SK-N-SH (cell line): Measurements from ENCODE around the gene MYL12B. TPM values are rescaled to one million over a fixed set of nuclear protein-coding genes. Genes with fewer than 3 reads are reported as not detected.

Experiments used
- CTCF ChIA-PET: fragments of 300-600, 350-600 bp; formaldehyde crosslinking; extraction: SDS; loops from one replicate; lab custom pipeline; 2021; lab: Yijun Ruan, JAX
- POLR2A ChIA-PET: fragments of 350-600 bp; sonication (Branson Sonifier 250); formaldehyde crosslinking; extraction: SDS; loops from one replicate; lab custom pipeline; 2020; ENCODE audit warnings: antibody characterized with exemption, inconsistent platforms; lab: Yijun Ruan, JAX
- DNase-seq: peaks from one replicate; pipeline ENCODE4 v3.0.0; 2012
- H2AFZ ChIP-seq: fragments of 200-600 bp; sonication (generic); 2 replicates; pipeline ENCODE4 v1.8.1; 2016; ENCODE audit warnings: antibody characterized with exemption, mild to moderate bottlenecking, low read depth
- H3F3A ChIP-seq: fragments of 200-600 bp; sonication (generic); replicated peaks from 2 replicates; pipeline ENCODE3; 2016; ENCODE audit warnings: antibody characterized with exemption, mild to moderate bottlenecking; ENCODE audit not compliant: insufficient read depth
- H3K27ac ChIP-seq, 2 experiments: fragments of 200-500 bp in 1 of 2; fragments of 200-600 bp in 1 of 2; sonication (Bioruptor generic) in 1 of 2; sonication (generic), shearing (Covaris generic) in 1 of 2; 2 replicates each; pipeline versions ENCODE4 v1.5.1 to v1.6.1; 2014 to 2016; ENCODE audit warnings: low read depth in 2 of 2, inconsistent platforms in 1 of 2, low read length in 1 of 2, mild to moderate bottlenecking in 1 of 2, mixed read lengths in 1 of 2
- H3K27me3 ChIP-seq: fragments of 200-600 bp; sonication (generic), shearing (Covaris generic); 2 replicates; pipeline ENCODE4 v1.6.1; 2016; ENCODE audit warnings: mixed run types; ENCODE audit not compliant: insufficient read depth
- H3K36me3 ChIP-seq, 2 experiments: fragments of 200-500 bp in 1 of 2; fragments of 200-600 bp in 1 of 2; sonication (Bioruptor generic) in 1 of 2; sonication (generic) in 1 of 2; replicated peaks in 1 of 2; 2 replicates each; pipeline versions ENCODE3 to v1.5.1; 2014 to 2016; ENCODE audit warnings: low read length in 1 of 2, mild to moderate bottlenecking in 1 of 2; ENCODE audit not compliant: insufficient read depth in 2 of 2, control insufficient read depth in 1 of 2
- H3K4me1 ChIP-seq, 2 experiments: fragments of 200-500 bp in 1 of 2; fragments of 200-600 bp in 1 of 2; sonication (Bioruptor generic) in 1 of 2; sonication (generic), shearing (Covaris generic) in 1 of 2; 2 replicates each; pipeline versions ENCODE4 v1.5.1 to v1.6.1; 2014 to 2016; ENCODE audit warnings: low read depth in 1 of 2, low read length in 1 of 2, mixed run types in 1 of 2; ENCODE audit not compliant: insufficient read depth in 2 of 2, control insufficient read depth in 1 of 2
- H3K4me2 ChIP-seq: fragments of 200-600 bp; sonication (generic), shearing (Covaris generic); 2 replicates; pipeline ENCODE4 v1.6.1; 2017; ENCODE audit warnings: mixed run types
- H3K4me3 ChIP-seq, 2 experiments: fragments of 200-500 bp in 1 of 2; fragments of 200-600 bp in 1 of 2; sonication (Bioruptor generic) in 1 of 2; sonication (generic), shearing (Covaris generic) in 1 of 2; 2 replicates each; pipeline versions ENCODE4 v1.5.1 to v1.8.1; 2014 to 2016; ENCODE audit warnings: low read depth in 2 of 2, inconsistent platforms in 1 of 2, low read length in 1 of 2, mild to moderate bottlenecking in 1 of 2, mixed read lengths in 1 of 2, moderate library complexity in 1 of 2
- H3K79me2 ChIP-seq: fragments of 200-600 bp; sonication (generic); 2 replicates; pipeline ENCODE4 v1.8.1; 2017; ENCODE audit warnings: mild to moderate bottlenecking; ENCODE audit not compliant: insufficient read depth
- H3K9ac ChIP-seq: fragments of 200-600 bp; sonication (generic); 2 replicates; pipeline ENCODE4 v1.6.1; 2017; ENCODE audit warnings: mixed run types
- H3K9me2 ChIP-seq: fragments of 200-600 bp; sonication (generic); 2 replicates; pipeline ENCODE4 v1.6.1; 2017; ENCODE audit warnings: mixed run types
- H3K9me3 ChIP-seq: fragments of 200-600 bp; sonication (generic); 2 replicates; pipeline ENCODE4 v1.6.1; 2017; ENCODE audit warnings: mixed run types, mild to moderate bottlenecking, moderate library complexity
- H4K20me1 ChIP-seq: fragments of 200-600 bp; sonication (generic); 2 replicates; pipeline ENCODE4 v1.6.1; 2017; ENCODE audit warnings: mild to moderate bottlenecking, mixed run types; ENCODE audit not compliant: insufficient read depth
- ELF1 ChIP-seq: IDR thresholded peaks from 2 replicates; pipeline ENCODE4 v1.4.0; 2012
- FOXM1 ChIP-seq: IDR thresholded peaks from 2 replicates; pipeline ENCODE4 v1.4.0; 2012; ENCODE audit warnings: low read depth, mild to moderate bottlenecking
- GABPA ChIP-seq: IDR thresholded peaks from 2 replicates; pipeline ENCODE4 v1.4.0; 2012; ENCODE audit warnings: low read depth, mild to moderate bottlenecking
- GATA2 ChIP-seq: sonication (generic); formaldehyde crosslinking; IDR thresholded peaks from 2 replicates; pipeline ENCODE4 v1.5.0; 2020; ENCODE audit warnings: mild to moderate bottlenecking, missing genetic modification reagents
- JUND ChIP-seq: IDR thresholded peaks from 2 replicates; pipeline ENCODE4 v1.4.0; 2012
- MEF2A ChIP-seq: IDR thresholded peaks from 2 replicates; pipeline ENCODE4 v1.4.0; 2012; ENCODE audit warnings: low read depth, borderline replicate concordance
- MXI1 ChIP-seq: IDR thresholded peaks from 2 replicates; pipeline ENCODE4 v1.6.1; 2012; ENCODE audit warnings: mild to moderate bottlenecking, low read depth, low read length, improper control_type of control experiment
- NFIC ChIP-seq: IDR thresholded peaks from 2 replicates; pipeline ENCODE4 v1.4.0; 2012; ENCODE audit warnings: borderline replicate concordance
- NRF1 ChIP-seq: IDR thresholded peaks from 2 replicates; pipeline ENCODE4 v1.6.1; 2012; ENCODE audit warnings: low read depth, mild to moderate bottlenecking, low read length
- RCOR1 ChIP-seq: fragments of 150-350 bp; IDR thresholded peaks from 2 replicates; pipeline ENCODE4 v1.6.1; 2017; ENCODE audit warnings: antibody characterized with exemption, low read length
- RFX5 ChIP-seq: IDR thresholded peaks from 2 replicates; pipeline ENCODE4 v1.6.1; 2012; ENCODE audit warnings: mild to moderate bottlenecking, improper control_type of control experiment, low read length
- RXRA ChIP-seq: IDR thresholded peaks from 2 replicates; pipeline ENCODE4 v1.4.0; 2012; ENCODE audit warnings: low read depth, mild to moderate bottlenecking, borderline replicate concordance
- SMC3 ChIP-seq: IDR thresholded peaks from 2 replicates; pipeline ENCODE4 v1.6.1; 2012; ENCODE audit warnings: low read depth, low read length, improper control_type of control experiment
- TAF1 ChIP-seq: IDR thresholded peaks from 2 replicates; pipeline ENCODE4 v1.6.1; 2012; ENCODE audit warnings: low read depth, mild to moderate bottlenecking, low read length, moderate library complexity, borderline replicate concordance
- TCF12 ChIP-seq: IDR thresholded peaks from 2 replicates; pipeline ENCODE4 v1.4.0; 2012
- USF1 ChIP-seq: IDR thresholded peaks from 2 replicates; pipeline ENCODE4 v1.4.0; 2012; ENCODE audit warnings: low read depth, borderline replicate concordance
- WGBS: methylation state at CpG from one replicate; pipeline ENCODE4 v1.1.6; 2017; ENCODE audit warnings: low lambda C conversion rate; 5-methylcytosine and 5-hydroxymethylcytosine counted together
- polyA plus RNA-seq, 3 experiments: library from polyadenylated mRNA; depleted of rRNA; stranded (reverse); fragments of >200 nt; gene quantifications; 2 replicates each; pipeline ENCODE4 v1.2.3, GENCODE V29; 2012
- TF ChIP-seq, protein P1 (sequence below): IDR thresholded peaks from 2 replicates; pipeline ENCODE4; 2012
- TF ChIP-seq, protein P2 (sequence below): IDR thresholded peaks from 2 replicates; pipeline ENCODE4 v1.6.1; 2012; ENCODE audit warnings: mild to moderate bottlenecking, low read depth, low read length, moderate library complexity

Gene MYL12B
- polyA plus RNA-seq, 1 of the 3 experiments (the other 2 are of a cell fraction) = 555 TPM

GRCh38 chr18:3219241-3219630, 42.7 kb upstream of the MYL12B start:
- H3K9ac ChIP-seq = no peak overlapping the region
- H3K79me2 ChIP-seq = no peaks in the 10 kb centered on the region
- no peaks in the 10 kb centered on the region for H3K9me3 ChIP-seq
- no peak for TF ChIP-seq FOXM1
- no peak for TF ChIP-seq SMC3
- TF ChIP-seq, protein P1, sequence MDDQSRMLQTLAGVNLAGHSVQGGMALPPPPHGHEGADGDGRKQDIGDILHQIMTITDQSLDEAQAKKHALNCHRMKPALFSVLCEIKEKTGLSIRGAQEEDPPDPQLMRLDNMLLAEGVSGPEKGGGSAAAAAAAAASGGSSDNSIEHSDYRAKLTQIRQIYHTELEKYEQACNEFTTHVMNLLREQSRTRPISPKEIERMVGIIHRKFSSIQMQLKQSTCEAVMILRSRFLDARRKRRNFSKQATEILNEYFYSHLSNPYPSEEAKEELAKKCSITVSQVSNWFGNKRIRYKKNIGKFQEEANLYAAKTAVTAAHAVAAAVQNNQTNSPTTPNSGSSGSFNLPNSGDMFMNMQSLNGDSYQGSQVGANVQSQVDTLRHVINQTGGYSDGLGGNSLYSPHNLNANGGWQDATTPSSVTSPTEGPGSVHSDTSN = no peak
- TF ChIP-seq USF1 = no peak
- TF ChIP-seq JUND = no peak
- no peak for TF ChIP-seq GATA2 (CRISPR knock-in tag)
- TF ChIP-seq TAF1 = no peak
- no peak for TF ChIP-seq RXRA
- no peak for TF ChIP-seq MXI1
- TF ChIP-seq ELF1 = no peak
- TF ChIP-seq, all 33 proteins: peak for 0
- Histone ChIP-seq H3K9me2 (no peaks in the 10 kb centered on the region), H3K4me2 (no peak overlapping the region), H2AFZ (no peak overlapping the region), H4K20me1 (no peaks in the 10 kb centered on the region), H3K27me3 (no peaks in the 10 kb centered on the region), H3K36me3 (no peaks in the 10 kb centered on the region), H3K27ac (no peak overlapping the region), H3K4me1 (no peaks in the 10 kb centered on the region), H3F3A (no peaks in the 10 kb centered on the region), H3K4me3 (no peak overlapping the region)
- WGBS = 82% methylated on average over 8 of the region's 8 CpGs
- CTCF ChIA-PET = interaction anchor here (0.7 to 3.5 kb wide), 3 partner anchors 16 to 27 kb away, joined by 3 to 15 read pairs (median 4); no protein-coding TSS in a partner anchor
- POLR2A ChIA-PET = no interaction called here
- DNase-seq = no peak

GRCh38 chr18:3219631-3220335, 42.1 kb upstream of the MYL12B start, which contains the start of gene MYOM1:
Gene MYOM1, minus strand, starts transcription at chr18:3219968. Its CDS starts 4,745 bp downstream, at chr18:3215223.
- no peak within 1 kb of the TSS for H3K4me2 ChIP-seq
- DNase-seq = no peak
- H3K9me3 ChIP-seq = no peaks in the 10 kb centered on the region
- TF ChIP-seq, protein P2, sequence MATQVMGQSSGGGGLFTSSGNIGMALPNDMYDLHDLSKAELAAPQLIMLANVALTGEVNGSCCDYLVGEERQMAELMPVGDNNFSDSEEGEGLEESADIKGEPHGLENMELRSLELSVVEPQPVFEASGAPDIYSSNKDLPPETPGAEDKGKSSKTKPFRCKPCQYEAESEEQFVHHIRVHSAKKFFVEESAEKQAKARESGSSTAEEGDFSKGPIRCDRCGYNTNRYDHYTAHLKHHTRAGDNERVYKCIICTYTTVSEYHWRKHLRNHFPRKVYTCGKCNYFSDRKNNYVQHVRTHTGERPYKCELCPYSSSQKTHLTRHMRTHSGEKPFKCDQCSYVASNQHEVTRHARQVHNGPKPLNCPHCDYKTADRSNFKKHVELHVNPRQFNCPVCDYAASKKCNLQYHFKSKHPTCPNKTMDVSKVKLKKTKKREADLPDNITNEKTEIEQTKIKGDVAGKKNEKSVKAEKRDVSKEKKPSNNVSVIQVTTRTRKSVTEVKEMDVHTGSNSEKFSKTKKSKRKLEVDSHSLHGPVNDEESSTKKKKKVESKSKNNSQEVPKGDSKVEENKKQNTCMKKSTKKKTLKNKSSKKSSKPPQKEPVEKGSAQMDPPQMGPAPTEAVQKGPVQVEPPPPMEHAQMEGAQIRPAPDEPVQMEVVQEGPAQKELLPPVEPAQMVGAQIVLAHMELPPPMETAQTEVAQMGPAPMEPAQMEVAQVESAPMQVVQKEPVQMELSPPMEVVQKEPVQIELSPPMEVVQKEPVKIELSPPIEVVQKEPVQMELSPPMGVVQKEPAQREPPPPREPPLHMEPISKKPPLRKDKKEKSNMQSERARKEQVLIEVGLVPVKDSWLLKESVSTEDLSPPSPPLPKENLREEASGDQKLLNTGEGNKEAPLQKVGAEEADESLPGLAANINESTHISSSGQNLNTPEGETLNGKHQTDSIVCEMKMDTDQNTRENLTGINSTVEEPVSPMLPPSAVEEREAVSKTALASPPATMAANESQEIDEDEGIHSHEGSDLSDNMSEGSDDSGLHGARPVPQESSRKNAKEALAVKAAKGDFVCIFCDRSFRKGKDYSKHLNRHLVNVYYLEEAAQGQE = no peak
- TF ChIP-seq RCOR1 = no peak
- TF ChIP-seq RFX5 = no peak
- TF ChIP-seq NFIC = no peak
- no peak for TF ChIP-seq GABPA
- TF ChIP-seq MXI1 = no peak
- no peak for TF ChIP-seq GATA2 (CRISPR knock-in tag)
- TF ChIP-seq, protein P1 = no peak
- TF ChIP-seq MEF2A = no peak
- no peak for TF ChIP-seq ELF1
- no peak for TF ChIP-seq NRF1
- TF ChIP-seq TCF12 = no peak
- TF ChIP-seq, all 33 proteins: peak for 0
- ChIA-PET CTCF (interaction anchor here (0.7 to 3.5 kb wide), 4 partner anchors 17 to 157 kb away, joined by 3 to 15 read pairs (median 4); no protein-coding TSS in a partner anchor), POLR2A (interaction anchor here (0.9 kb wide), 1 partner anchor 28 kb away, joined by 3 read pairs; the partner anchor contains the start of gene MYL12A)
- Histone ChIP-seq H3K4me3 (no peak within 1 kb of the TSS), H4K20me1 (no peaks in the 10 kb centered on the region), H3K79me2 (no peaks in the 10 kb centered on the region), H3K9me2 (no peaks in the 10 kb centered on the region), H3K27me3 (no peaks in the 10 kb centered on the region), H3K4me1 (no peaks in the 10 kb centered on the region), H2AFZ (no peak within 1 kb of the TSS), H3K27ac (no peak within 1 kb of the TSS), H3K36me3 (no peaks in the 10 kb centered on the region), H3F3A (no peaks in the 10 kb centered on the region), H3K9ac (no peak within 1 kb of the TSS)
- 80% methylated on average over 9 of the region's 9 CpGs for WGBS
